Glomerular visceral epithelial cell (primary cell): ENCODE results near the gene WT1.
"Not testable (repeated sequence)": the region's sequence is repeated elsewhere in the genome, so short reads cannot be mapped to it uniquely, and the experiment has no call there.

Experiments used
- DNase-seq: peaks from one replicate; pipeline ENCODE4 v3.0.0-alpha.2; 2016; ENCODE audit errors: extremely low spot score

The WT1 gene

GRCh38 chr11:32388871-32389770, 46.2 kb downstream of the WT1 start:
- DNase-seq, result no peak

- DNase-seq, result no peak
Measured at GRCh38 chr11:32388365-32388764, 47.0 kb downstream of the WT1 start.

- DNase-seq, result no peak
Measured at GRCh38 chr11:32387411-32387810, 47.9 kb downstream of the WT1 start.

GRCh38 chr11:32386770-32387377, 48.5 kb downstream of the WT1 start:
- DNase-seq, result no peak

- DNase-seq, result peak; percentile 36
Measured at GRCh38 chr11:32385998-32386397, 49.3 kb downstream of the WT1 start.

GRCh38 chr11:32382339-32383049, 52.8 kb downstream of the WT1 start:
- DNase-seq, result no peak

GRCh38 chr11:32381179-32381578, 54.2 kb downstream of the WT1 start:
- DNase-seq, result no peak

- DNase-seq, result no peak
Measured at GRCh38 chr11:32379719-32380118, 55.6 kb downstream of the WT1 start.

- no peak for DNase-seq
Measured at GRCh38 chr11:32375826-32376225, 59.5 kb downstream of the WT1 start.

GRCh38 chr11:32374261-32374711, 61.1 kb downstream of the WT1 start:
- no peak for DNase-seq

- DNase-seq, result not testable (repeated sequence)
Measured at GRCh38 chr11:32369987-32370386, 65.4 kb downstream of the WT1 start.

GRCh38 chr11:32366666-32367065, 68.7 kb downstream of the WT1 start:
- peak; percentile 31 for DNase-seq

GRCh38 chr11:32365192-32365591, 70.1 kb downstream of the WT1 start:
- DNase-seq, result no peak

- no peak for DNase-seq
Measured at GRCh38 chr11:32358729-32359128, 76.6 kb downstream of the WT1 start.

GRCh38 chr11:32353884-32354283, 81.5 kb downstream of the WT1 start:
- DNase-seq, result peak; percentile 52

- no peak for DNase-seq
Measured at GRCh38 chr11:32348502-32348901, 86.8 kb downstream of the WT1 start.

- DNase-seq, result no peak
Measured at GRCh38 chr11:32344946-32345345, 90.4 kb downstream of the WT1 start.

GRCh38 chr11:32343325-32344008, 91.9 kb downstream of the WT1 start:
- no peak for DNase-seq

- DNase-seq, result no peak
Measured at GRCh38 chr11:32341620-32342613, 93.4 kb downstream of the WT1 start.

- DNase-seq, result no peak
Measured at GRCh38 chr11:32340181-32340580, 95.2 kb downstream of the WT1 start.
